Transverse colon (tissue), 4 donors: ENCODE data around the gene KRTAP9-9.
"Not testable (repeated sequence)": the region's sequence is repeated elsewhere in the genome, so short reads cannot be mapped to it uniquely, and the experiment has no call there.

Experiments used
- CTCF ChIP-seq, 5 experiments: fragments of 200-600 bp in 3 of 5; fragments of 450-650 bp in 2 of 5; sonication (generic) in 3 of 5; IDR thresholded peaks; 1 replicate in 2 of 5; 2 replicates in 3 of 5; pipeline ENCODE4 v1.5.1; 2016 to 2017; ENCODE audit warnings: antibody characterized with exemption in 5 of 5, inconsistent platforms in 3 of 5, mild to moderate bottlenecking in 2 of 5, moderate library complexity in 1 of 5
- POLR2A ChIP-seq: fragments of 450-650 bp; IDR thresholded peaks from one replicate; pipeline ENCODE4 v1.6.1; 2016; ENCODE audit warnings: antibody characterized with exemption, mild to moderate bottlenecking, moderate library complexity
- POLR2AphosphoS5 ChIP-seq, 3 donors: sonication (generic); formaldehyde crosslinking; IDR thresholded peaks; one replicate each; pipeline ENCODE4 v1.6.1; 2016; ENCODE audit warnings: antibody characterized with exemption in 3 of 3

- not testable (repeated sequence) for TF ChIP-seq CTCF (IDR thresholded peaks at IDR 0.05); POLR2A; POLR2AphosphoS5 (IDR thresholded peaks at IDR 0.05)
These were observed 8.0 kb upstream of the KRTAP9-9 start for GRCh38 chr17:41246995-41247787.
